HepG2 (cell line): ENCODE data around the gene LTB4R. TPM values are rescaled to one million over a fixed set of nuclear protein-coding genes. Genes with fewer than 3 reads are reported as not detected.

Experiments used
- ATAC-seq: fragments of 200-7000 bp; cut with Tn5 transposase; 3 replicates; pipeline ENCODE4 v1.9.1; 2020; ENCODE audit warnings: mild to moderate bottlenecking, moderate library complexity
- BruUV-seq: library from RNA; stranded (reverse); fragments of 400-500 nt; replicated peaks from 2 replicates; lab custom pipeline; 2021; lab: Mats Ljungman, UMichigan
- CTCF ChIA-PET: fragments of 300-600 bp; formaldehyde crosslinking; extraction: SDS; loops from one replicate; lab custom pipeline; 2021; ENCODE audit warnings: low total read pairs, inconsistent platforms, low intra/inter-chr PET ratio; lab: Yijun Ruan, JAX
- POLR2A ChIA-PET: fragments of 350-600 bp; sonication (Branson Sonifier 250); formaldehyde crosslinking; loops from one replicate; lab custom pipeline; 2020; ENCODE audit warnings: antibody characterized with exemption, inconsistent platforms; lab: Yijun Ruan, JAX
- DNase-seq: peaks from one replicate; pipeline ENCODE4 v3.0.0-alpha.2; 2015; ENCODE audit warnings: low spot score
- FAIRE-seq: peaks from 3 replicates; lab custom pipeline; 2011; peaks lifted over from hg19 to GRCh38; lab: Jason Lieb, UNC
- H2AFZ ChIP-seq: one replicate; pipeline ENCODE4 v1.6.1; 2011; ENCODE audit warnings: low read length, inconsistent platforms
- H3K27ac ChIP-seq: fragments of 300-600 bp; 3 replicates; pipeline ENCODE4 v1.8.0; 2011; ENCODE audit warnings: mixed run types, mild to moderate bottlenecking, mixed read lengths, low read length, inconsistent platforms; ENCODE audit not compliant: insufficient read depth; ENCODE audit errors: extremely low read length
- H3K27me3 ChIP-seq, 2 experiments: fragments of 200-600 bp in 1 of 2; 2 replicates in 1 of 2; 3 replicates in 1 of 2; pipeline versions ENCODE4 v1.6.0 to v1.8.0; 2011; ENCODE audit warnings: low read length in 2 of 2, mild to moderate bottlenecking in 2 of 2, moderate library complexity in 2 of 2, inconsistent platforms in 1 of 2; ENCODE audit not compliant: insufficient read depth in 2 of 2, control insufficient read depth in 1 of 2
- H3K36me3 ChIP-seq, 2 experiments: fragments of 200-600 bp in 1 of 2; replicated peaks in 1 of 2; 2 replicates in 1 of 2; 3 replicates in 1 of 2; pipeline versions ENCODE4 v1.5.1 to v1.8.0; 2011; ENCODE audit warnings: low read length in 2 of 2, inconsistent platforms in 1 of 2; ENCODE audit not compliant: insufficient read depth in 2 of 2, control insufficient read depth in 1 of 2
- H3K4me1 ChIP-seq: 2 replicates; pipeline ENCODE4 v1.5.1; 2012; ENCODE audit warnings: low read length, inconsistent platforms; ENCODE audit not compliant: insufficient read depth
- H3K4me2 ChIP-seq: 2 replicates; pipeline ENCODE4 v1.6.0; 2011; ENCODE audit warnings: low read depth, low read length, inconsistent platforms
- H3K4me3 ChIP-seq, 3 experiments: fragments of 200-600 bp in 1 of 3; sonication (generic), shearing (Covaris generic) in 1 of 3; replicated peaks in 1 of 3; 2 replicates each; pipeline ENCODE4 v1.5.1; 2011 to 2016; ENCODE audit warnings: low read length in 3 of 3, inconsistent platforms in 2 of 3, low read depth in 2 of 3, mild to moderate bottlenecking in 2 of 3, control low read depth in 1 of 3, mixed read lengths in 1 of 3; ENCODE audit not compliant: insufficient read depth in 1 of 3
- H3K79me2 ChIP-seq: one replicate; pipeline ENCODE4 v1.6.1; 2011; ENCODE audit warnings: low read length, inconsistent platforms; ENCODE audit not compliant: insufficient read depth
- H3K9ac ChIP-seq: 2 replicates; pipeline ENCODE4 v1.6.0; 2011; ENCODE audit warnings: mild to moderate bottlenecking, low read depth, low read length, inconsistent platforms; ENCODE audit not compliant: insufficient read depth
- H3K9me3 ChIP-seq: 2 replicates; pipeline ENCODE4 v1.5.1; 2012; ENCODE audit warnings: mild to moderate bottlenecking, low read length
- H4K20me1 ChIP-seq: 2 replicates; pipeline ENCODE4 v1.6.0; 2011; ENCODE audit warnings: inconsistent platforms, mild to moderate bottlenecking, low read length, moderate library complexity; ENCODE audit not compliant: insufficient read depth
- BRCA1 ChIP-seq: sonication (generic); formaldehyde crosslinking; IDR thresholded peaks from 2 replicates; pipeline ENCODE4 v1.4.0; 2020; ENCODE audit warnings: missing genetic modification reagents
- CHD2 ChIP-seq: IDR thresholded peaks from 2 replicates; pipeline ENCODE4 v1.6.1; 2011; ENCODE audit warnings: low read depth, low read length, improper control_type of control experiment
- FLYWCH1 ChIP-seq: sonication (generic); formaldehyde crosslinking; IDR thresholded peaks from 2 replicates; pipeline ENCODE4 v1.8.1; 2023; ENCODE audit warnings: mild to moderate bottlenecking, missing genetic modification reagents
- HHEX ChIP-seq: IDR thresholded peaks from 2 replicates; pipeline ENCODE4 v1.6.1; 2016; ENCODE audit warnings: control low read depth
- JUN ChIP-seq: sonication (generic); formaldehyde crosslinking; IDR thresholded peaks from 2 replicates; pipeline ENCODE4 v1.4.0; 2020; ENCODE audit warnings: mild to moderate bottlenecking, missing genetic modification reagents
- KAT2B ChIP-seq: fragments of 150-350 bp; IDR thresholded peaks from 2 replicates; pipeline ENCODE4 v1.6.1; 2014; ENCODE audit warnings: low read depth, low read length, borderline replicate concordance
- MZF1 ChIP-seq: sonication (generic); formaldehyde crosslinking; IDR thresholded peaks from 2 replicates; pipeline ENCODE4 v1.8.1; 2023; ENCODE audit warnings: mild to moderate bottlenecking, missing genetic modification reagents, borderline replicate concordance
- TARDBP ChIP-seq: sonication (generic); formaldehyde crosslinking; IDR thresholded peaks from 2 replicates; pipeline ENCODE4 v1.8.0; 2022; ENCODE audit warnings: mild to moderate bottlenecking, missing genetic modification reagents
- TRIM24 ChIP-seq: sonication (generic); formaldehyde crosslinking; IDR thresholded peaks from 2 replicates; pipeline ENCODE4 v1.8.0; 2022; ENCODE audit warnings: mild to moderate bottlenecking, missing genetic modification reagents
- XRCC5 ChIP-seq: fragments of 200-400 bp; formaldehyde crosslinking; optimal IDR thresholded peaks from 2 replicates; pipeline ENCODE3; 2017; ENCODE audit warnings: mild to moderate bottlenecking, low read length
- ZBTB7A ChIP-seq: sonication (generic); formaldehyde crosslinking; IDR thresholded peaks from 2 replicates; pipeline ENCODE4 v1.8.0; 2022; ENCODE audit warnings: mild to moderate bottlenecking, missing genetic modification reagents
- ZFP82 ChIP-seq: sonication (generic); formaldehyde crosslinking; IDR thresholded peaks from 2 replicates; pipeline ENCODE4 v1.5.1; 2020; ENCODE audit warnings: mild to moderate bottlenecking, missing genetic modification reagents, borderline replicate concordance
- ZMYM3 ChIP-seq: sonication (generic); formaldehyde crosslinking; IDR thresholded peaks from 2 replicates; pipeline ENCODE4 v1.5.1; 2020; ENCODE audit warnings: mild to moderate bottlenecking, missing genetic modification reagents
- ZNF256 ChIP-seq: sonication (generic); formaldehyde crosslinking; conservative IDR thresholded peaks from 2 replicates; pipeline ENCODE4 v1.4.0; 2020; ENCODE audit warnings: missing genetic modification reagents
- ZNF326 ChIP-seq: sonication (generic); formaldehyde crosslinking; IDR thresholded peaks from 2 replicates; pipeline ENCODE4 v1.4.0; 2020; ENCODE audit warnings: missing genetic modification reagents, borderline replicate concordance
- ZNF383 ChIP-seq: sonication (generic); formaldehyde crosslinking; IDR thresholded peaks from 2 replicates; pipeline ENCODE4 v1.4.0; 2020; ENCODE audit warnings: missing genetic modification reagents, mild to moderate bottlenecking, borderline replicate concordance
- ZNF430 ChIP-seq: sonication (generic); formaldehyde crosslinking; IDR thresholded peaks from 2 replicates; pipeline ENCODE4 v1.9.0; 2021; ENCODE audit warnings: mild to moderate bottlenecking, missing genetic modification reagents
- ZNF562 ChIP-seq: sonication (generic); formaldehyde crosslinking; IDR thresholded peaks from 2 replicates; pipeline ENCODE4 v1.8.0; 2022; ENCODE audit warnings: missing genetic modification reagents, borderline replicate concordance
- ZNF589 ChIP-seq: sonication (generic); formaldehyde crosslinking; conservative IDR thresholded peaks from 2 replicates; pipeline ENCODE4 v1.8.0; 2022; ENCODE audit warnings: mild to moderate bottlenecking, moderate library complexity, missing genetic modification reagents
- ZNF660 ChIP-seq: sonication (generic); formaldehyde crosslinking; IDR thresholded peaks from 2 replicates; pipeline ENCODE4 v1.5.1; 2020; ENCODE audit warnings: mild to moderate bottlenecking, low read depth, missing genetic modification reagents, borderline replicate concordance
- ZNF775 ChIP-seq: sonication (generic); formaldehyde crosslinking; IDR thresholded peaks from 2 replicates; pipeline ENCODE4 v1.4.0; 2020; ENCODE audit warnings: missing genetic modification reagents, mild to moderate bottlenecking, moderate library complexity, borderline replicate concordance
- ZNF788 ChIP-seq: sonication (generic); formaldehyde crosslinking; IDR thresholded peaks from 2 replicates; pipeline ENCODE4 v1.5.0; 2020; ENCODE audit warnings: mild to moderate bottlenecking, missing genetic modification reagents, borderline replicate concordance
- WGBS: methylation state at CpG from one replicate; pipeline ENCODE4 v1.1.6; 2017; ENCODE audit warnings: low lambda C conversion rate; 5-methylcytosine and 5-hydroxymethylcytosine counted together
- in situ Hi-C: cut with HindIII; loops from 2 replicates; pipeline ENCODE4 v1.10.0; 2017; ENCODE audit warnings: low pct_unique_long_range_greater_than_20kb; ENCODE audit not compliant: extremely low pct_ligation_motif_present
- intact Hi-C: fragments of 100-400 bp; cut with micrococcal nuclease; formaldehyde crosslinking; loops from one replicate; pipeline ENCODE4 v1.10.0; 2022; ENCODE audit not compliant: unreplicated experiment
- polyA plus RNA-seq, 8 experiments: library from polyadenylated mRNA; depleted of rRNA in 3 of 8; stranded (reverse) in 7 of 8; unstranded in 1 of 8; fragments of >200 nt; fragmentation: Illumina TruSeq in 4 of 8; extraction: Trizol in 4 of 8; gene quantifications; 2 replicates each; pipeline versions ENCODE4 v1.2.1 to v1.2.3, GENCODE V29; 2011 to 2016; ENCODE audit warnings: low read depth in 4 of 8, missing spikeins in 1 of 8, mixed read lengths in 1 of 8; ENCODE audit not compliant: insufficient read depth in 1 of 8
- total RNA-seq, 5 experiments: library from RNA; depleted of rRNA; stranded (reverse); fragments of >200 nt; fragmentation: Illumina TruSeq; extraction: Trizol; gene quantifications; 2 replicates each; pipeline ENCODE4 v1.2.3, GENCODE V29; 2016; ENCODE audit warnings: low read depth in 1 of 5
- TF ChIP-seq, protein P1 (sequence below): sonication (generic); formaldehyde crosslinking; IDR thresholded peaks from 2 replicates; pipeline ENCODE4 v1.4.0; 2020; ENCODE audit warnings: missing genetic modification reagents
- TF ChIP-seq, protein P2 (sequence below): sonication (generic); formaldehyde crosslinking; IDR thresholded peaks from 2 replicates; pipeline ENCODE4 v1.4.0; 2020; ENCODE audit warnings: mild to moderate bottlenecking, low read depth, missing genetic modification reagents

The LTB4R gene
- total and polyA plus RNA-seq, 2 of the 13 experiments (the other 11 are each of a cell fraction or from before 2014, with no cell fraction given), result 3.2 to 8.2 TPM

DNA sequence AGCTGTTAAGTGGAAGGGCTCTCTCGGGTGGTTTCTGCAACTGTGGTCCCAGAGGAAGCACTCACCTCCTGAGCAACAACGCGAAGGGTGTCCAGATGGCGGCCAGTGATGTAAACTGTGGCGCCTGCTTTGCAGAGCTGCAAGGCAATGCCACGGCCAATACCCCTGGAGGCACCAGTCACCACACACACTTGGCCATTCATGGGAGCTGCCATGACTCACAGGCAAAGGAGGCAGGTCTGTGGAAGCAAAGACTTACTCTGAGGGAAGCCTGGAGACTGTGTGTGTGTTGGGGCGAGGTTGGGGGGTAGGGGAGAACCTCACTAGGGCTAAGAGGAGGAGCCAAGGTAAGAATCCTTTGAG is 12.4 kb upstream of the LTB4R start:
- peak overlapping the region; percentile 99 for H3K4me2 ChIP-seq
- ATAC-seq (peak; percentile 70), FAIRE-seq (no peak), DNase-seq (peak; percentile 82)
- intact Hi-C loops (loop anchor here (1.0 to 10.0 kb wide), 3 partner anchors 8 to 994 kb away; partner anchors contain the start of genes BCL2L2, CIDEB, EMC9 and PPP1R3E), in situ Hi-C loops (loop anchor here (5.0 kb wide), 1 partner anchor 57 kb away; the partner anchor contains the start of gene TINF2)
- ChIA-PET POLR2A (interaction anchor here (0.8 to 24.7 kb wide), 25 partner anchors 9 to 542 kb away, joined by 3 to 850 read pairs (median 11); partner anchors contain the start of genes CBLN3, CHMP4A, CIDEB and DCAF11), CTCF (interaction anchor here (1.4 to 5.7 kb wide), 7 partner anchors 10 to 85 kb away, joined by 4 to 217 read pairs (median 10); partner anchors contain the start of genes CHMP4A, CIDEB, LTB4R2 and MDP1)
- H4K20me1 ChIP-seq, result 0 out of 2 replicates have a peak, but pooled peaks cover 4% of the 10 kb centered on the region
- H3K27me3 ChIP-seq, result no peaks in the 10 kb centered on the region; a peak in 1 of 5 replicates
- peaks cover 39% of the 10 kb centered on the region for H3K79me2 ChIP-seq
- H3K27ac ChIP-seq, result peak overlapping the region; percentile 83
- peak overlapping the region; percentile 79 to 98 (median 89) for H3K4me3 ChIP-seq
- WGBS, result 13% methylated on average over 7 of the region's 7 CpGs
- BruUV-seq, result no TSS peak
- H3K9ac ChIP-seq, result peak overlapping the region; percentile 92
- peaks cover 37 to 54% of the 10 kb centered on the region in 2 experiments for H3K36me3 ChIP-seq
- H2AFZ ChIP-seq, result no peak overlapping the region
- no peaks in the 10 kb centered on the region for H3K9me3 ChIP-seq
- H3K4me1 ChIP-seq, result peaks cover 45% of the 10 kb centered on the region
- 0 out of 2 replicates have a peak, but pooled peaks have one; percentile 3 for TF ChIP-seq JUN (CRISPR knock-in tag)
- TF ChIP-seq CHD2, result peak; percentile 38; the same call in 1 of the 2 replicates
- TF ChIP-seq ZNF562 (CRISPR knock-in tag), result no peak
- peak; percentile 76; the same call in 1 of the 2 replicates for TF ChIP-seq ZNF430 (CRISPR knock-in tag)
- TF ChIP-seq MZF1 (CRISPR knock-in tag), result no peak
- TF ChIP-seq TARDBP (CRISPR knock-in tag), result peak; percentile 71; the same call in 1 of the 2 replicates
- no peak for TF ChIP-seq ZNF256 (CRISPR knock-in tag)
- no peak for TF ChIP-seq FLYWCH1 (CRISPR knock-in tag)
- TF ChIP-seq ZMYM3, result no peak
- TF ChIP-seq TRIM24 (CRISPR knock-in tag), result no peak
- TF ChIP-seq ZNF589 (CRISPR knock-in tag), result no peak
- TF ChIP-seq ZNF788 (CRISPR knock-in tag), result no peak
- TF ChIP-seq, protein P1, sequence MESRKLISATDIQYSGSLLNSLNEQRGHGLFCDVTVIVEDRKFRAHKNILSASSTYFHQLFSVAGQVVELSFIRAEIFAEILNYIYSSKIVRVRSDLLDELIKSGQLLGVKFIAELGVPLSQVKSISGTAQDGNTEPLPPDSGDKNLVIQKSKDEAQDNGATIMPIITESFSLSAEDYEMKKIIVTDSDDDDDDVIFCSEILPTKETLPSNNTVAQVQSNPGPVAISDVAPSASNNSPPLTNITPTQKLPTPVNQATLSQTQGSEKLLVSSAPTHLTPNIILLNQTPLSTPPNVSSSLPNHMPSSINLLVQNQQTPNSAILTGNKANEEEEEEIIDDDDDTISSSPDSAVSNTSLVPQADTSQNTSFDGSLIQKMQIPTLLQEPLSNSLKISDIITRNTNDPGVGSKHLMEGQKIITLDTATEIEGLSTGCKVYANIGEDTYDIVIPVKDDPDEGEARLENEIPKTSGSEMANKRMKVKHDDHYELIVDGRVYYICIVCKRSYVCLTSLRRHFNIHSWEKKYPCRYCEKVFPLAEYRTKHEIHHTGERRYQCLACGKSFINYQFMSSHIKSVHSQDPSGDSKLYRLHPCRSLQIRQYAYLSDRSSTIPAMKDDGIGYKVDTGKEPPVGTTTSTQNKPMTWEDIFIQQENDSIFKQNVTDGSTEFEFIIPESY, result peak; percentile 86
- 0 out of 2 replicates have a peak, but pooled peaks have one; percentile 3 for TF ChIP-seq ZFP82
- TF ChIP-seq ZNF383 (CRISPR knock-in tag), result no peak
- TF ChIP-seq, protein P2, sequence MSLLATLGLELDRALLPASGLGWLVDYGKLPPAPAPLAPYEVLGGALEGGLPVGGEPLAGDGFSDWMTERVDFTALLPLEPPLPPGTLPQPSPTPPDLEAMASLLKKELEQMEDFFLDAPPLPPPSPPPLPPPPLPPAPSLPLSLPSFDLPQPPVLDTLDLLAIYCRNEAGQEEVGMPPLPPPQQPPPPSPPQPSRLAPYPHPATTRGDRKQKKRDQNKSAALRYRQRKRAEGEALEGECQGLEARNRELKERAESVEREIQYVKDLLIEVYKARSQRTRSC (CRISPR knock-in tag), result peak; percentile 15; the same call in 1 of the 2 replicates
- TF ChIP-seq HHEX (CRISPR knock-in tag), result no peak
- TF ChIP-seq ZNF326 (CRISPR knock-in tag), result no peak
- no peak for TF ChIP-seq ZNF660 (CRISPR knock-in tag)
- no peak for TF ChIP-seq BRCA1 (CRISPR knock-in tag)
- TF ChIP-seq ZNF775 (CRISPR knock-in tag), result 0 out of 2 replicates have a peak, but pooled peaks have one; percentile 30
- no peak for TF ChIP-seq KAT2B
- TF ChIP-seq ZBTB7A (CRISPR knock-in tag), result no peak
- peak; percentile 38 for TF ChIP-seq XRCC5
